H9 (cell line): Measurements from ENCODE around the gene DYRK1A. TPM values are rescaled to one million over a fixed set of nuclear protein-coding genes. Genes with fewer than 3 reads are reported as not detected.

Experiments used
- DNase-seq: peaks from one replicate; pipeline ENCODE4 v3.0.0-alpha.2; 2017
- H2AFZ ChIP-seq: one replicate; pipeline ENCODE4 v1.6.1; 2013; ENCODE audit warnings: mild to moderate bottlenecking, low read length, control low read depth, moderate library complexity
- H2AK5ac ChIP-seq: 2 replicates; pipeline ENCODE4 v1.6.1; 2013; ENCODE audit warnings: low read length, control low read depth, mixed read lengths; ENCODE audit not compliant: insufficient read length
- H2BK120ac ChIP-seq: one replicate; pipeline ENCODE4 v1.6.1; 2013; ENCODE audit warnings: low read depth, mild to moderate bottlenecking, low read length, control low read depth, inconsistent platforms; ENCODE audit not compliant: poor library complexity, severe bottlenecking
- H2BK12ac ChIP-seq: 2 replicates; pipeline ENCODE4 v1.6.1; 2013; ENCODE audit warnings: low read length, control low read depth, mixed read lengths, low read depth; ENCODE audit not compliant: insufficient read length
- H2BK15ac ChIP-seq: 2 replicates; pipeline ENCODE4 v1.6.1; 2013; ENCODE audit warnings: low read depth, low read length, control low read depth
- H2BK20ac ChIP-seq: one replicate; pipeline ENCODE4 v1.6.1; 2013; ENCODE audit warnings: low read depth, mild to moderate bottlenecking, low read length, control low read depth, inconsistent platforms; ENCODE audit not compliant: poor library complexity, severe bottlenecking
- H2BK5ac ChIP-seq: 2 replicates; pipeline ENCODE4 v1.6.1; 2013; ENCODE audit warnings: low read length, control low read depth, mixed read lengths; ENCODE audit not compliant: insufficient read length
- H3K14ac ChIP-seq: 2 replicates; pipeline ENCODE4 v1.6.1; 2013; ENCODE audit warnings: low read length, control low read depth; ENCODE audit not compliant: insufficient read depth
- H3K18ac ChIP-seq: 2 replicates; pipeline ENCODE4 v1.6.1; 2013; ENCODE audit warnings: low read depth, mild to moderate bottlenecking, mixed read lengths, low read length, control low read depth; ENCODE audit not compliant: insufficient read length
- H3K23ac ChIP-seq: 2 replicates; pipeline ENCODE4 v1.6.1; 2013; ENCODE audit warnings: low read length, control low read depth, mixed read lengths, low read depth; ENCODE audit not compliant: insufficient read length
- H3K23me2 ChIP-seq: 2 replicates; pipeline ENCODE4 v1.6.1; 2013; ENCODE audit warnings: low read depth, mild to moderate bottlenecking, mixed read lengths, low read length, control low read depth; ENCODE audit not compliant: insufficient read length, poor library complexity, severe bottlenecking
- H3K27ac ChIP-seq: 2 replicates; pipeline ENCODE4 v1.5.1; 2013; ENCODE audit warnings: low read length, control low read depth, mixed read lengths, low read depth; ENCODE audit not compliant: insufficient read length
- H3K27me3 ChIP-seq: 2 replicates; pipeline ENCODE4 v1.6.1; 2013; ENCODE audit warnings: low read length, control low read depth, inconsistent platforms; ENCODE audit not compliant: insufficient read depth
- H3K4ac ChIP-seq: 2 replicates; pipeline ENCODE4 v1.6.1; 2013; ENCODE audit warnings: low read depth, mild to moderate bottlenecking, control low read depth, inconsistent platforms, low read length, moderate library complexity
- H3K4me1 ChIP-seq: 2 replicates; pipeline ENCODE4 v1.6.1; 2013; ENCODE audit warnings: low read length, control low read depth, inconsistent platforms; ENCODE audit not compliant: insufficient read depth
- H3K4me2 ChIP-seq: 2 replicates; pipeline ENCODE4 v1.6.1; 2013; ENCODE audit warnings: low read length, control low read depth, mixed read lengths; ENCODE audit not compliant: insufficient read length, insufficient read depth
- H3K56ac ChIP-seq: 2 replicates; pipeline ENCODE4 v1.6.1; 2013; ENCODE audit warnings: low read depth, mild to moderate bottlenecking, mixed read lengths, low read length, control low read depth; ENCODE audit not compliant: insufficient read length
- H3K79me1 ChIP-seq: 2 replicates; pipeline ENCODE4 v1.6.1; 2013; ENCODE audit warnings: low read depth, mild to moderate bottlenecking, moderate library complexity, low read length, control low read depth, inconsistent platforms; ENCODE audit not compliant: insufficient read depth, poor library complexity, severe bottlenecking
- H3K79me2 ChIP-seq: 2 replicates; pipeline ENCODE4 v1.6.1; 2013; ENCODE audit warnings: low read length, control low read depth, inconsistent platforms; ENCODE audit not compliant: insufficient read depth
- H3K9ac ChIP-seq: 2 replicates; pipeline ENCODE4 v1.6.1; 2013; ENCODE audit warnings: low read length, control low read depth, mixed read lengths; ENCODE audit not compliant: insufficient read length; ENCODE audit errors: extremely low read depth
- H3K9me3 ChIP-seq: one replicate; pipeline ENCODE4 v1.6.1; 2013; ENCODE audit warnings: low read depth, low read length, inconsistent platforms; ENCODE audit not compliant: control insufficient read depth
- H3T11ph ChIP-seq: one replicate; pipeline ENCODE4 v1.6.1; 2013; ENCODE audit warnings: mild to moderate bottlenecking, low read length, control low read depth, inconsistent platforms
- H4K20me1 ChIP-seq: one replicate; pipeline ENCODE4 v1.6.1; 2013; ENCODE audit not compliant: control insufficient read depth, insufficient read length, insufficient read depth
- H4K5ac ChIP-seq: 2 replicates; pipeline ENCODE4 v1.6.1; 2013; ENCODE audit warnings: low read depth, mild to moderate bottlenecking, mixed read lengths, low read length, control low read depth; ENCODE audit not compliant: insufficient read length
- H4K8ac ChIP-seq: replicated peaks from 2 replicates; pipeline ENCODE4 v1.6.1; 2013; ENCODE audit warnings: low read length, control low read depth, mixed read lengths, low read depth; ENCODE audit not compliant: insufficient read length
- H4K91ac ChIP-seq: 2 replicates; pipeline ENCODE4 v1.6.1; 2013; ENCODE audit warnings: low read depth, mild to moderate bottlenecking, moderate library complexity, mixed read lengths, low read length, control low read depth; ENCODE audit not compliant: insufficient read length
- H3K27ac Mint-ChIP-seq, 3 experiments: 2 replicates in 2 of 3; 3 replicates in 1 of 3; pipeline ENCODE4 v1.8.0; 2020 to 2021; ENCODE audit warnings: mixed read lengths in 3 of 3, mild to moderate bottlenecking in 1 of 3, moderate library complexity in 1 of 3
- H3K27me3 Mint-ChIP-seq: 2 replicates; pipeline ENCODE4 v1.8.0; 2021; ENCODE audit warnings: low read depth, mild to moderate bottlenecking, moderate library complexity, mixed read lengths
- H3K36me3 Mint-ChIP-seq, 3 experiments: 2 replicates in 2 of 3; 3 replicates in 1 of 3; pipeline ENCODE4 v1.8.0; 2020 to 2021; ENCODE audit warnings: low read depth in 3 of 3, mixed read lengths in 3 of 3; ENCODE audit not compliant: insufficient read depth in 1 of 3
- H3K4me1 Mint-ChIP-seq, 2 experiments: 2 replicates each; pipeline ENCODE4 v1.8.0; 2020; ENCODE audit warnings: mixed read lengths in 2 of 2
- H3K4me3 Mint-ChIP-seq, 2 experiments: 2 replicates in 1 of 2; 3 replicates in 1 of 2; pipeline ENCODE4 v1.8.0; 2020 to 2021; ENCODE audit warnings: mild to moderate bottlenecking in 2 of 2, mixed read lengths in 2 of 2, moderate library complexity in 1 of 2
- H3K9me3 Mint-ChIP-seq, 2 experiments: 2 replicates in 1 of 2; 3 replicates in 1 of 2; pipeline ENCODE4 v1.8.0; 2020; ENCODE audit warnings: mild to moderate bottlenecking in 2 of 2, mixed read lengths in 2 of 2, moderate library complexity in 1 of 2
- CTCF ChIP-seq: fragments of 200-600 bp; sonication (generic); conservative IDR thresholded peaks from 3 replicates; pipeline ENCODE4 v1.8.0; 2021; ENCODE audit warnings: antibody characterized with exemption, mild to moderate bottlenecking
- WGBS: extraction: QIAGEN DNeasy Blood & Tissue Kit; methylation state at CpG from one replicate; pipeline ENCODE4 v1.1.7; 2013; ENCODE audit warnings: missing lambda C conversion rate, low lambda C conversion rate, mixed read lengths; ENCODE audit not compliant: insufficient read length; ENCODE audit errors: extremely low coverage; 5-methylcytosine and 5-hydroxymethylcytosine counted together
- total RNA-seq: library from RNA; stranded (reverse); gene quantifications from 2 replicates; pipeline ENCODE4 v1.2.1, GENCODE V29; 2021

Gene DYRK1A
- total RNA-seq, 1 experiment from 2014 or later = 73.6 TPM

GRCh38 chr21:37508341-37508740 is 141.8 kb downstream of the DYRK1A start:
- H3K27ac Mint-ChIP-seq = no peak overlapping the region
- Histone ChIP-seq H4K5ac (no peak overlapping the region), H2BK20ac (no peak overlapping the region), H3K27me3 (no peaks in the 10 kb centered on the region), H2AFZ (no peak overlapping the region), H3K79me2 (no peaks in the 10 kb centered on the region; the same call in 1 of the 2 replicates), H3K56ac (no peak overlapping the region), H3K27ac (no peak overlapping the region), H2BK120ac (no peak overlapping the region), H2BK12ac (no peak overlapping the region), H2BK5ac (no peak overlapping the region), H3K18ac (no peak overlapping the region), H3K9me3 (no peaks in the 10 kb centered on the region), H3K4me2 (no peak overlapping the region), H4K91ac (no peak overlapping the region), H3T11ph (no peak overlapping the region), H3K23ac (no peak overlapping the region), H3K4ac (no peak overlapping the region), H2BK15ac (no peak overlapping the region), H3K14ac (no peak overlapping the region), H3K4me1 (peaks cover 10% of the 10 kb centered on the region; the same call in 1 of the 2 replicates), H3K79me1 (peaks cover 13% of the 10 kb centered on the region), H3K23me2 (no peaks in the 10 kb centered on the region), H3K9ac (no peak overlapping the region), H4K20me1 (no peaks in the 10 kb centered on the region), H4K8ac (no peak overlapping the region), H2AK5ac (no peak overlapping the region)
- no CpG with 5 or more reads among the region's 10 CpGs for WGBS
- no peaks in the 10 kb centered on the region for H3K27me3 Mint-ChIP-seq
- peaks cover 32 to 52% (median 47%) of the 10 kb centered on the region in 3 experiments for H3K36me3 Mint-ChIP-seq
- no peak overlapping the region for H3K4me3 Mint-ChIP-seq
- H3K4me1 Mint-ChIP-seq = peaks cover 21 to 22% of the 10 kb centered on the region in 2 experiments
- DNase-seq = no peak
- TF ChIP-seq CTCF = no peak
- H3K9me3 Mint-ChIP-seq = 0 out of 5 replicates have a peak, but pooled peaks cover 0 to under 1% of the 10 kb centered on the region in 2 experiments
